Transverse colon (tissue), 3 donors: ENCODE data around the gene DMBT1.

Source experiments
- EP300 ChIP-seq: sonication (generic); formaldehyde crosslinking; IDR thresholded peaks from one replicate; pipeline ENCODE4 v1.6.1; 2017; ENCODE audit warnings: antibody characterized with exemption, low read depth
- POLR2A ChIP-seq: fragments of 450-650 bp; IDR thresholded peaks from one replicate; pipeline ENCODE4 v1.6.1; 2016; ENCODE audit warnings: antibody characterized with exemption, mild to moderate bottlenecking, moderate library complexity
- TF ChIP-seq, protein P1 (sequence below), 5 experiments: fragments of 200-600 bp in 3 of 5; fragments of 450-650 bp in 2 of 5; sonication (generic) in 3 of 5; IDR thresholded peaks; 1 replicate in 2 of 5; 2 replicates in 3 of 5; pipeline ENCODE4 v1.5.1; 2016 to 2017; ENCODE audit warnings: antibody characterized with exemption in 5 of 5, inconsistent platforms in 3 of 5, mild to moderate bottlenecking in 2 of 5, moderate library complexity in 1 of 5

DNA sequence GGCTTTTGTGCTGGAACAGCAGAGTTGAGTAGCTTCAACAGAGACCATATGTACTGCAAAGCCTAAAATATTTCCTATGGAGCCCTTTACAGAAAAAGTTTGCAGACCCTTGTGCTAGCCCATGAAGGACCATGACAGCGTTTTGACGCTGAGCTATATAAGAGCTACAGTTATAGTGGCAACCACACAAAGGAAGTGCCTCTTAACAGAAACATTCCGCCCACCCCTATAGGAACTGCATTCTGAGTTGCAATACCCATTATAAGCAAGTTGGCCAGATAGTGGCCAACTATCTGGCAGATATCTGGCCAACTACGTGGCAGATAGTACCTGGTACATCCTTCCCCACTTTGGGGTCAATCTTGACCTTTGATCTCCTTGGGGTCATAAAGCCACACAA lies 47.5 kb upstream of the DMBT1 start:
- TF ChIP-seq POLR2A, result no peak
- TF ChIP-seq, protein P1, sequence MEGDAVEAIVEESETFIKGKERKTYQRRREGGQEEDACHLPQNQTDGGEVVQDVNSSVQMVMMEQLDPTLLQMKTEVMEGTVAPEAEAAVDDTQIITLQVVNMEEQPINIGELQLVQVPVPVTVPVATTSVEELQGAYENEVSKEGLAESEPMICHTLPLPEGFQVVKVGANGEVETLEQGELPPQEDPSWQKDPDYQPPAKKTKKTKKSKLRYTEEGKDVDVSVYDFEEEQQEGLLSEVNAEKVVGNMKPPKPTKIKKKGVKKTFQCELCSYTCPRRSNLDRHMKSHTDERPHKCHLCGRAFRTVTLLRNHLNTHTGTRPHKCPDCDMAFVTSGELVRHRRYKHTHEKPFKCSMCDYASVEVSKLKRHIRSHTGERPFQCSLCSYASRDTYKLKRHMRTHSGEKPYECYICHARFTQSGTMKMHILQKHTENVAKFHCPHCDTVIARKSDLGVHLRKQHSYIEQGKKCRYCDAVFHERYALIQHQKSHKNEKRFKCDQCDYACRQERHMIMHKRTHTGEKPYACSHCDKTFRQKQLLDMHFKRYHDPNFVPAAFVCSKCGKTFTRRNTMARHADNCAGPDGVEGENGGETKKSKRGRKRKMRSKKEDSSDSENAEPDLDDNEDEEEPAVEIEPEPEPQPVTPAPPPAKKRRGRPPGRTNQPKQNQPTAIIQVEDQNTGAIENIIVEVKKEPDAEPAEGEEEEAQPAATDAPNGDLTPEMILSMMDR (IDR thresholded peaks at IDR 0.05), result no peak
- TF ChIP-seq EP300, result no peak
